ENCODE measurements around the gene ABCA3.
A peak's percentile ranks its signal among the peaks of the same experiment; 100 is the strongest.
"Not testable (repeated sequence)": the region's sequence is repeated elsewhere in the genome, so short reads cannot be mapped to it uniquely, and the experiment has no call there.

Gene ABCA3

DNA sequence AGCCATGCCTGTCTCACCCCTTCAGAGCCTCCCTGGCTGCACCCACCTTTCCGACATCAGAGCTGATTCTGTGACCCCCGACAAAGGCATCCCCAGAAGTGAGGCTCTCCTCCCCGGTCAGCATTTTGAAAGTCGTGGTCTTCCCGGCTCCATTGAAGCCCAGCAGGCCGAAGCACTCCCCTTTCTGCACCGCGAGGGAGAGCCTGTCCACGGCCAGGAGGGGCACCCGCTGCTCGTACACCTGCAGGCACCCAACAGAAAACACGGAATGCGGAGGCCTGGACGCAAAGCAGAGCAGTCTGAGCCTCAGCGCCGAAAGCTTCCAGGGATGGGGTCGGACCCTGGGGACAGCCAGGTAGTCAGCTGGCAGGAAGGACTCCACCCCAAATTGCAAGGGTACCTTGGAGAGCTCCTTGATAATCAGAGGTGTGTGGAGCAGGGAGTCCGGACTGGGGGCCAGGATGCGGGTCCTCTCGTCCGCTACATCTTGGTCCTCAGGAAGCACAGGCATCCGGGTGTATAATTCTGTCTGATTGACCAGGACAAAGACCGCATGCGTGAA is 59.5 kb downstream of the ABCA3 start:
- DNase-seq (ENCODE audit: low read depth) = no peak

DNA sequence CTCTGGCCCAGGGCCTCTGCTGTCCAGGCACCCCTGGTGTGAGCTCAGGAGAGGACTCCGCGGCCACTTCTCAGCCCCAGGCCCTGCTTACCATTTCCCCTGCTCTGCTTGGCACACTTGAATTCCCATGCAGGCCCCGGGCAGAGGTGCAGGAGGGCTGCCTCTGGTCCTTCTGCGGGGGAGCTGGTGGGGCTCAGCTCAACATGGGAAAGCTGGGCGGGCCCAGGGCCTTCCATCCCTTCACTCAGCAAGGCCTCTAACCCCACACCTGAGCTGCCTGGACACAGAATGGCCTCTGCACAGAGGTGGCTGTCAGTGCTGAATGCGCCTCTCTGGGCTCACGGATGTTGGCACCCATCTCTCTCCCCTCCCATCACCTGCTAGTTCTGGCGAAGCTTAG is 60.1 kb downstream of the ABCA3 start:
- no peak for DNase-seq (ENCODE audit: low read depth)

DNA sequence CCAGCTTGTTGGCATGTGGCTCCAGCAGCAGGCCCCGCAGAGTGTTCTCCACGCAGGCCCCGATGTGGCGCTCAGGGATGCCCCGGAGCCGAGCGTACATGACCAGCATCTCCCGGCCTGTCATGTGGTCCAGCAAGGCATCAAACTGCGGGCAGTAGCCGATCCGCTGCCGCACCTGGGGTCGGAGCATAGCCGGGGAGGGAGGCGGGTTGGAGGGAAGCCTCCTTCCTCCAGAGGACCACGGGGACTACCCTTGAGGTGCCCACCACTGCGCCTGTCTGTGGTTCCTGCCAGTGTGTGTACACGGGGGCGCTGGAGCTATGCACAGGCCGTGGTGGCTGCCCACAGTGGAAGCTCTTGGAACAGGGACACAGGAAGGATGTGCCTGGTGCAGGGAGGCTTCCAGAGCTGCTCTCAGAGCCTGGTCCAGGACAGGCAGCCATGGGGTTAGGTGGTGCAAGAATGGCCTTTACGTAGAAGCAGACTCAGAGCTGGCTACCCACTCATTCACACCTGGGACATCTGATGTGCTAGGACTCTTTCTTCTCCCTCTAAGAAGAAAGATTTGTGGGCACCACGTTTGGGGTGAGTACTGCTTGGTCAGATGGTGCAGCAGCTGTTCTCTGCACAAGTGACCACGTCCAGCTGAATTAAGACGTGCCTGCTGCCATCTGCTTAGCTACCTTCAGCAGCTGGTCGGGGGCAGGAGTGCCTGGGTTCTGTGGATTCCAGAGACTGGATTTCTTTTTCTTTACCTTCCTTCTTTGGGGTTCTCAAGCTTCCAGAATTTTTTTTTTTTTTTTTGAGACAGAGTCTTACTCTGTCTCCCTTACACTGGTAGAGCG is 61.4 kb downstream of the ABCA3 start:
- DNase-seq (ENCODE audit: low read depth) = no peak

- DNase-seq (ENCODE audit: low read depth) = no peak
Observed at GRCh38 chr16:2278272-2278608, 62.3 kb downstream of the ABCA3 start.

GRCh38 chr16:2277466-2278271 is 62.9 kb downstream of the ABCA3 start:
- DNase-seq (ENCODE audit: low read depth) = no peak

DNA sequence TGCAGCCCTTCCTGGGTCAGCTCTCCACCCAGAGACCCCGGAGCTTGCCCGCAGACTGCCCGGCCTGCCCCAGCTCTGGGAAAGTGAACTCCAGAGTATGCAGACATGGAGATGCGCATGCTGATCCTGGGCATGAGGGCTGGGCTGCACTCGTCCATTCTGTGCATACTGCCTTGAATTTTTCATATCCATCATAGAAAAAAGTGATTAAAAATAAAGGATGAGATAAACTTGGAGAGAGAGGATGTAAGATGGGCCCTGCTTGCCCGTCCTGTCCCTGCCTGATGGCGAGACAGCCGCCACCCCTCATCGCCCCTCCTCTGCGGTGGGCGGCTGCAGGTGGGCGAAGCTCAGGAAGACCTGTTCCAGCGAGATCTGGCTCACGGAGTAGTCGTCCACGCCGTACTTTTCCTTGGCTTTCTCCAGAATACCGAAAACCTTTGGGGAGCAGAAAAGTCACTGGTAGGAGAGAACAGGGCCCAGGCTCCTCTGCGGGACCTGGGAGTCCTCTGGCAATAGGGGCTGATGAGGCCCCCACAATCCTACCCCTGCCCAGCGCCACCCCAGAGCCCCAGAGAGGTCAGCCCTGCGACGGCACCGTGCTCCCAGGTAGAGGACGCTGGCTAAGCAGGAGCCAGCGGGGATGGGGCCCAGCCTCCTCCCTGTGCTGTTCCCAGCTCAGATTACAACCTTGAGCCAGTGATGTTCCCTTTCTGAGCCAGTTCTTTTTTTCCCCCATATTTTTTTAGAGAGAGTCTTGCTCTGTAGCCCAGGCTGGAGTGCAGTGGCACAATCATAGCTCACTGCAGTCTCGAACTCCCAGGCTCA is 63.9 kb downstream of the ABCA3 start:
- no peak for DNase-seq (ENCODE audit: low read depth)

GRCh38 chr16:2275476-2276367 is 64.8 kb downstream of the ABCA3 start:
- DNase-seq (ENCODE audit: low read depth) = no peak

- no peak for DNase-seq (ENCODE audit: low read depth)
Observed at GRCh38 chr16:2273931-2274330, 66.6 kb downstream of the ABCA3 start.

GRCh38 chr16:2273484-2273883 is 67.0 kb downstream of the ABCA3 start:
- no peak for DNase-seq (ENCODE audit: low read depth)

DNA sequence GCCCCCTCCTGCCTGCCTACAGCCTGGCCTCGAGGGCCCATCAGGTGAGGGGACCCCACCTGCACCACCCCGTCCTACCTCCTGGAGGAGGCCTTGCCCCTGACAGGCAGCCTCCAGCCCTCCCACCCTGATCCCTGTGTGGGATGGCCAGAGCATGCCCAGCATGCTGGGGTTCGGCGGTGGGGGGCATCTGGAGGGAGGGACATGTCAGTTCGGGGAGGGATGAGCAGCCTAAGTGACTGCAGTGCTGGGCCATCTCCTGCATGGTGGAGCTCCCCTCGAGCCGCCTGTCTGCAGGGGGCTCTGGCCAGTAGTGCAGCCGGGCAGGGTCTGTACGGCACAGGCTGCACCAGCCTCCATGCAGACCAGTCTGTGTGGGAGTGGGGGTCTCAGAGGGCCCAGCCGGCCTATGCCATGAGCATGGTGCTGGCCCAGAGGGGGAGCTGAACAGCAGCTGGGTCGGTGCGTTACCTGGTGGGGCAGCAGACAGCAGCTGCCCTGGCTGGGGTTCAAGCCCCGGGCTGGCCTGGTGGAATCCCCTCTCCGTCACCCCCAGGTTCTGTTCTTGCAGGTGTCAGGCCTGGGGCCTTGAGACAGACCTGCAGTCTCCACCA is 68.6 kb downstream of the ABCA3 start:
- DNase-seq (ENCODE audit: low read depth) = no peak

DNA sequence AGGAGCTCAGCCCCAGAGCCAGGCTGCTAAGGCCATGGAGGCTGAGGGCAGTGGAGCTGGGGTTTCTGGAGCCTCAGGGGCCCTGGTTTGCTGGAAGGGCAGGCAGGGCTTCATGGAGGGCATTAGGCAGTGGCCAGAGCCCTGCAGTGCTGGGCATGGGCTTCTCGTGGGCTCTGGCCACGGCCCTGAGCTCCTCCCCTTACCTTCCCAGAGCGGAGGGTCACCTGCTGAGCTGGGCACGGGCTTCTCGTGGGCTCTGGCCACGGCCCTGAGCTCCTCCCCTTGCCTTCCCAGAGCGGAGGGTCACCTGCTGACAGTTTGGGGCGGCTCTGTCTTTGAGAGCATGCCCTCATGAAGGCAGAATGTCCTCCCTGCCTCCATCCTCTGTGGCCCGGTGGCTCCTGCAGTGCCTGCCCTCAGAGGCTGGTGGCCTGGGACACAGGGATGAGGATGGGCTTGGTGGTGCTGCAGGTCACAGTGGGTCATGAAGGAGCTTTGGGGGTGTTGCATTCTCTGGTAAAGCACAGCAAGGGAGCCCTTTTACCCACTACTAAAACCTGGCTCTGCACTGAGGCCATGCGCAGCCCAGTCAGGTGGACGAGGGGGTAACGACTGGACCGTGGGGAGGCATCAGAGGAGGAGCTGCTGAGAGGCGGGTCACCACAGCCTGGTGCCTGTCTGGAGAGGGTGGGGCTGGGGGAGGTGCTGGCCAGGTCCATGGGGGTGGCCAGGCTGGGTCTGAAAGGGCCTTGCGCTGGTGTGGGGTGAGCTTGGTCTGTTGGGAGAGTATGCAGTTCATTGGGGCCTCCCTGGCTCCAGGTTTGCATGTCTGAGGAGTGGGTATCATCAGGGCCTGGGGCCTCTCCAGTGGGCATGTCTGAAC is 69.7 kb downstream of the ABCA3 start:
- no peak for DNase-seq (ENCODE audit: low read depth)

DNA sequence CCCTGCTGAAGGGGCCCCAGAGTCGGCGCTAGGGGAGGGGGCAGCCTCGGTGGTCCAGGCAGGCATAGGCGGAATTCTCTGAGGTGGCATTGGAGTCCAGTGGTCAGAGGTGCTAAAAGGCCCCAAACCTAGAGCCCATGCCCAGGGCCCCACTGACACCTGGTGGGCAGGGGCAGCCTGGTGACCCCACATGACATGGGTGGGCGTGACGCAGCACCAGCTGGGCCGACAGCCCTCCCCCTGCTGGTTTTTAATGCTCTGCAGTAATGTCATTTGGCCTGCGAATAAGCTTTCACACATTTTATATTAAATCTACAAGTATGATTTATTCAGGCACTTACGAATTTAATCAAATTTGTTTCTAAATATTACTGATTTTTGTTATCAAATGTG is 70.5 kb downstream of the ABCA3 start:
- no peak for DNase-seq (ENCODE audit: low read depth)

- DNase-seq (ENCODE audit: low read depth) = peak; percentile 95
Observed at GRCh38 chr16:2267913-2268666, 72.4 kb downstream of the ABCA3 start, which contains the start of gene RNPS1. TSS of gene RNPS1 (minus strand) at chr16:2268126. CDS start at chr16:2264643, 3,483 bp downstream.

DNA sequence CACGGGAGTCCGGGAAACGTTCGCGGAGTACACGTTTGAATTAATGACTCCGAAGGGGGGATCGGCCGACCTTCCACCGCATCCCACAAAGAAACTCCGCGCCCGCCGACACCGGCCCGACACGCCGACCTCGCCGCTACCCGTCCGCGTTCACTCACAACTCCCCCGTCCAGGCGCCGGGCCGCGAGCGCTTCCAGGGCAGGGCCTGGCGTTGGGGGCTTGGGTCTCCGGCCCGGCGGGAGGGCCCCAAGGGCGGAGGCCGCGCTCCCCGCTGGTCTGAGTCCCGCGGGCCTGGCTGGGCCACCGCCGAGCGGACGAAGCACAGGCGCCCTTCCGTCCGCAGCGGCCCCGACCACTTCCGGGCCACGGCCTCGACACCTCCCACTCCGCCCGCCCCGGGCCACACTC is 73.0 kb downstream of the ABCA3 start:
- DNase-seq (ENCODE audit: low read depth) = not testable (repeated sequence)

- DNase-seq (ENCODE audit: low read depth) = peak; percentile 76
Observed at GRCh38 chr16:2266887-2267286, 73.6 kb downstream of the ABCA3 start.

DNA sequence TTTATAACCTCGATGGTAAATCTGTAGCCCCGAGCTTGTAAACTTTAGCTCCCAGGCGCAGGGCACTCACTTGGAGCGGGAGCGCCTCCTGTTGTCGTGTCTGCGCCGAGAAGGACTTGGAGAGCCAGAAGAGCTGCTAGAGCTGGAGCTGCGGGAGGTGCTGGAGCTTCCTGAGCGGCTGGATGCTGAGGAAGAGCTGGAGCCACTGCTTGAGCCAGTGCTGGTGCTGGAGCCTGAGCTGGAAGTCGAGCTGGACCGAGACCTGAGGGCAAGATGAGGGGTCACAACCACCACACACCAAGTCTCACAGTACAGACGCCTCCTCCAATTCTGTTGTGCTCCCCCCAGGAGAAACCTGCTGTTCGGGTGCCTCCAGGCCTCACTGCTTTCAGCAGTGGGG is 77.5 kb downstream of the ABCA3 start:
- DNase-seq (ENCODE audit: low read depth) = not testable (repeated sequence)

DNA sequence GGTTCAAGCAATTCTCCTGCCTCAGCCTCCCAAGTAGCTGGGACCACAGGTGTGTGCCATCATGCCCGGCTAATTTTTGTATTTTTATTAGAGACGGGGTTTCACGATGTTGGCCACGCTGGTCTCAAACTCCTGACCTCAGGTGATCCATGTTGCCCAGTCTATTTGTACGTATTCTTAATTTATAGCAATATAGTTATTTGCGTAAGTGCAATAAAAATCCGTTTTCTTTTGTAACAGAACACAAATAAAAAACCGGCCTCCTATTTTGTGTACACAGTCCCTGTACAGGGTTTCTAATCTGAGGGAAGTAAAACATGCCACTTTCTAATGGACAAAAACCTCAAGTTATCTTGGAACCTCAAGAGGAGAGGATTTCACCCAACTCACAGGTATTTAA is 80.3 kb downstream of the ABCA3 start:
- no peak for DNase-seq (ENCODE audit: low read depth)

GRCh38 chr16:2258530-2258929 is 82.0 kb downstream of the ABCA3 start:
- DNase-seq (ENCODE audit: low read depth) = not testable (repeated sequence)

- DNase-seq (ENCODE audit: low read depth) = no peak
Observed at GRCh38 chr16:2257726-2258125, 82.8 kb downstream of the ABCA3 start.
